Fibroblast of lung (primary cell): Measurements from ENCODE around the gene SMPD3. TPM values are rescaled to one million over a fixed set of nuclear protein-coding genes. Genes with fewer than 3 reads are reported as not detected.

Source experiments
- DNase-seq, 2 donors: peaks; one replicate each; pipeline versions ENCODE4 v3.0.0 to v3.0.0-alpha.2; 2010; ENCODE audit warnings: low read depth in 2 of 2
- H2AFZ ChIP-seq: 2 replicates; pipeline ENCODE4 v1.5.1; 2012; ENCODE audit warnings: low read length, control low read depth, inconsistent platforms
- H3K27ac ChIP-seq: 2 replicates; pipeline ENCODE4 v1.5.1; 2011; ENCODE audit warnings: low read length, control low read depth; ENCODE audit not compliant: insufficient read depth
- H3K27me3 ChIP-seq: 2 replicates; pipeline ENCODE4 v1.5.1; 2011; ENCODE audit warnings: mild to moderate bottlenecking, low read length; ENCODE audit not compliant: control insufficient read depth, insufficient read depth
- H3K36me3 ChIP-seq: 2 replicates; pipeline ENCODE4 v1.5.1; 2011; ENCODE audit warnings: low read length; ENCODE audit not compliant: control insufficient read depth, insufficient read depth
- H3K4me1 ChIP-seq: 2 replicates; pipeline ENCODE4 v1.5.1; 2011; ENCODE audit warnings: low read length; ENCODE audit not compliant: control insufficient read depth, insufficient read depth; ENCODE audit errors: extremely low read depth
- H3K4me2 ChIP-seq: 2 replicates; pipeline ENCODE4 v1.5.1; 2011; ENCODE audit warnings: low read length, control low read depth; ENCODE audit not compliant: insufficient read depth; ENCODE audit errors: extremely low read depth
- H3K4me3 ChIP-seq, 4 experiments: fragments of 200-600 bp in 1 of 4; sonication (generic) in 1 of 4; replicated peaks in 1 of 4; 2 replicates each; pipeline ENCODE4 v1.5.1; 2011 to 2016; ENCODE audit warnings: low read length in 4 of 4, low read depth in 3 of 4, mild to moderate bottlenecking in 3 of 4, control low read depth in 2 of 4, inconsistent platforms in 1 of 4, mixed read lengths in 1 of 4; ENCODE audit not compliant: insufficient read depth in 1 of 4; ENCODE audit errors: control extremely low read depth in 1 of 4
- H3K79me2 ChIP-seq: 2 replicates; pipeline ENCODE4 v1.5.1; 2012; ENCODE audit warnings: mild to moderate bottlenecking, low read length, inconsistent platforms; ENCODE audit not compliant: control insufficient read depth, insufficient read depth
- H3K9ac ChIP-seq: 2 replicates; pipeline ENCODE4 v1.5.1; 2011; ENCODE audit warnings: mild to moderate bottlenecking, low read length, control low read depth; ENCODE audit not compliant: insufficient read depth
- H3K9me3 ChIP-seq: 2 replicates; pipeline ENCODE4 v1.5.1; 2012; ENCODE audit warnings: low read depth, low read length; ENCODE audit not compliant: control insufficient read depth, insufficient read depth
- H4K20me1 ChIP-seq: 2 replicates; pipeline ENCODE4 v1.5.1; 2011; ENCODE audit warnings: low read length; ENCODE audit not compliant: control insufficient read depth, insufficient read depth; ENCODE audit errors: extremely low read depth
- CTCF ChIP-seq, 2 donors: IDR thresholded peaks in 1 of 2; conservative IDR thresholded peaks in 1 of 2; 1 replicate in 1 of 2; 2 replicates in 1 of 2; pipeline ENCODE4 v1.5.1; 2011 to 2012; ENCODE audit warnings: low read length in 2 of 2, control low read depth in 1 of 2, inconsistent platforms in 1 of 2, low read depth in 1 of 2, mild to moderate bottlenecking in 1 of 2
- EZH2 ChIP-seq: IDR thresholded peaks from 2 replicates; pipeline ENCODE4 v1.5.1; 2012; ENCODE audit warnings: low read length, control low read depth, mild to moderate bottlenecking; ENCODE audit errors: missing control alignments
- polyA plus RNA-seq, 2 donors: library from polyadenylated mRNA; depleted of rRNA in 1 of 2; stranded (reverse) in 1 of 2; unstranded in 1 of 2; fragments of >200 nt; gene quantifications; 2 replicates each; pipeline ENCODE4 v1.2.1, GENCODE V29; 2011 to 2012; ENCODE audit warnings: missing spikeins in 1 of 2
- total RNA-seq: library from RNA; depleted of rRNA; stranded (reverse); fragments of >200 nt; gene quantifications from 2 replicates; pipeline ENCODE4 v1.2.1, GENCODE V29; 2014

SMPD3 gene
- total and polyA plus RNA-seq, 2 donors (not counting 1 experiment from before 2014, with no cell fraction given) = under 0.01 to 0.08 TPM

DNA sequence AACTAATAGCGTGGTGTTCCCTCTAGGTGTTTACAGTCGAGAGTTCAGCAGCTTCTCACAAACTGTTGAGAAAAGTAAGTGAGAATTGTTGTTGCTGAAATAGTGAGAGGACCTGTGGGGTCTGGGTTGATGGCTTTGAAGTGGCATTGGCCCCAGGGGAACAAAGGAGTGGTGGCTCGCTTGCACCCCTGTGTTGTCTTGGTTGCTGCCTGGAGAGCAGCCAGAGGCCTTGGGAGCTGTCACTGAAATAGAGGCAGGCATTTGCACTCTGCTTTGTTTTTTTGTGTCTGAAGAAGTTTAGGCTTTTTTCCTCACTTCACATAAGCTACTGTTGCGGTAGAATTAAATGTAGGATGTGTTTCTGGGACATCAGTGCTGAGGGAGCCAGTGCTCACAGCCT, 100.7 kb downstream of the SMPD3 start:
- H3K9ac ChIP-seq = no peak overlapping the region
- no peak overlapping the region for H3K4me2 ChIP-seq
- H3K27ac ChIP-seq = no peak overlapping the region
- no peaks in the 10 kb centered on the region for H4K20me1 ChIP-seq
- no peak for TF ChIP-seq CTCF (conservative IDR thresholded peaks at IDR 0.05 in 1 of 2, IDR thresholded peaks at IDR 0.05 in 1 of 2; ENCODE audit: low read depth in 1 of 2, low read length in 2 of 2)
- no peak for TF ChIP-seq EZH2
- no peak for DNase-seq
- no peaks in the 10 kb centered on the region for H3K27me3 ChIP-seq
- no peak overlapping the region for H3K4me3 ChIP-seq
- no peak overlapping the region for H2AFZ ChIP-seq
- H3K4me1 ChIP-seq = no peaks in the 10 kb centered on the region
- H3K9me3 ChIP-seq = no peaks in the 10 kb centered on the region
- peaks cover 20% of the 10 kb centered on the region for H3K36me3 ChIP-seq
- H3K79me2 ChIP-seq = no peaks in the 10 kb centered on the region

DNA sequence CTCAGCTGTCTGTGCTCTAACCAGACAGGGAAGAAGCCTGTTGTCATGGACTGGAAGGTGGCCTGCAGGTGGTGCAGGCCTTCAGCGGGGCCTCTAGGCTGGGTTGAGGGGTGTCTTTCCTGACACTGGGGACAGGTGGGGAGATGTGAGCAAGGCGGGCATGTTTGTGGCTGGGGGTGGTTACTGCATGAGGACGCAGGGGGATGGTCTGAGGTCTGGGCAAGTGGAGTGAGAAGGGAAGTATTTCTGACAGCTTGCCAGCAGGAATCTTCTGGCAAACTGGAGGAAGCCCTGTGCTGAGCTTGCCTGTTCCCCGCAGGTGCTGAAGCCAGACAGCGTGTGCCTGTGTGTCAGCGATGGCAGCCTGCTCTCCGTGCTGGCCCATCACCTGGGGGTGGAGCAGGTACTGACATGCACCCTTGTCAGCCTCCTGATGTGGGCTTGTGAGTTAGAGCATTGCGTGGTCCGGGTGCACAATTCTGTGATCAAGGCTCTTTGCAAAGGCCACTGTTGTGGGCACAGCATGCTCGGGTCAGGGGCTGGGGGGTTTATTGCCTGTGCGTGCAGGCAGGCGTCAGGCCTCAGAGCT, 101.3 kb downstream of the SMPD3 start:
- TF ChIP-seq EZH2 = no peak
- no peak for TF ChIP-seq CTCF (conservative IDR thresholded peaks at IDR 0.05 in 1 of 2, IDR thresholded peaks at IDR 0.05 in 1 of 2; ENCODE audit: low read depth in 1 of 2, low read length in 2 of 2)
- no peak overlapping the region for H3K9ac ChIP-seq

GRCh38 chr16:68345958-68346635, 102.2 kb downstream of the SMPD3 start:
- no peak overlapping the region for H3K4me2 ChIP-seq
- no peak for TF ChIP-seq EZH2
- TF ChIP-seq CTCF (conservative IDR thresholded peaks at IDR 0.05 in 1 of 2, IDR thresholded peaks at IDR 0.05 in 1 of 2; ENCODE audit: low read depth in 1 of 2, low read length in 2 of 2) = no peak
- no peaks in the 10 kb centered on the region for H3K27me3 ChIP-seq
- no peaks in the 10 kb centered on the region for H3K4me1 ChIP-seq
- no peak for DNase-seq
- no peaks in the 10 kb centered on the region for H3K79me2 ChIP-seq
- peaks cover 17% of the 10 kb centered on the region for H3K36me3 ChIP-seq
- H2AFZ ChIP-seq = no peak overlapping the region
- no peaks in the 10 kb centered on the region for H3K9me3 ChIP-seq
- no peak overlapping the region for H3K4me3 ChIP-seq
- no peaks in the 10 kb centered on the region for H4K20me1 ChIP-seq
- H3K9ac ChIP-seq = no peak overlapping the region
- no peak overlapping the region for H3K27ac ChIP-seq

More for the DNA sequence above, 101.3 kb downstream of the SMPD3 start:
- Histone ChIP-seq H3K9me3 (no peaks in the 10 kb centered on the region), H3K4me2 (no peak overlapping the region), H3K4me3 (no peak overlapping the region), H3K27ac (no peak overlapping the region), H3K4me1 (no peaks in the 10 kb centered on the region), H4K20me1 (no peaks in the 10 kb centered on the region), H2AFZ (no peak overlapping the region), H3K36me3 (peaks cover 20% of the 10 kb centered on the region), H3K79me2 (no peaks in the 10 kb centered on the region), H3K27me3 (no peaks in the 10 kb centered on the region)
- no peak for DNase-seq
